Hindlimb muscle (tissue), 1 donor: ENCODE measurements around the gene TK2. TPM values are rescaled to one million over a fixed set of nuclear protein-coding genes. Genes with fewer than 3 reads are reported as not detected.
"Not testable (repeated sequence)": the region's sequence is repeated elsewhere in the genome, so short reads cannot be mapped to it uniquely, and the experiment has no call there.

Experiments used
- DNase-seq: peaks from one replicate; pipeline ENCODE4 v3.0.0-alpha.2; 2013
- polyA plus RNA-seq: library from polyadenylated mRNA; unstranded; fragments of 120-200 nt; gene quantifications from one replicate; pipeline ENCODE4 v1.2.1, GENCODE V29; 2013; ENCODE audit not compliant: insufficient read length

The TK2 gene
- polyA plus RNA-seq, 1 donor = 15.7 TPM

DNA sequence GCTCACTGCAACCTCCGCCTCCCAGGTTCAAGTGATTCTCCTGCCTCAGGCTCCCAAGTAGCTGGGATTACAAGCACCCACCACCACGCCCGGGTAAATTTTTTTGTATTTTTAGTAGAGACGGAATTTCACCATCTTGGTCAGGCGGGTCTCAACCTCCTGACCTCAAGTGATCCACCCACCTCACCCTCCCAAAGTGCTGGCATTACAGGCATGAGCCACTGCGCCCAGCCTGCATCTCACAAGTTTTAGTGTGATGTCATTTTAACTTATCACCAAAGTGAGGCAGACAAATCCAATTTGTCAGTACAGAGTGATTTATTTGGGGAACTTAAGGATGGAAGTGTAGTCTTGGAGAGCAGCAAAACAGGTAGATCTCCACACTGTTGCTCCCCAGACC, 83.3 kb downstream of the TK2 start:
- not testable (repeated sequence) for DNase-seq

DNA sequence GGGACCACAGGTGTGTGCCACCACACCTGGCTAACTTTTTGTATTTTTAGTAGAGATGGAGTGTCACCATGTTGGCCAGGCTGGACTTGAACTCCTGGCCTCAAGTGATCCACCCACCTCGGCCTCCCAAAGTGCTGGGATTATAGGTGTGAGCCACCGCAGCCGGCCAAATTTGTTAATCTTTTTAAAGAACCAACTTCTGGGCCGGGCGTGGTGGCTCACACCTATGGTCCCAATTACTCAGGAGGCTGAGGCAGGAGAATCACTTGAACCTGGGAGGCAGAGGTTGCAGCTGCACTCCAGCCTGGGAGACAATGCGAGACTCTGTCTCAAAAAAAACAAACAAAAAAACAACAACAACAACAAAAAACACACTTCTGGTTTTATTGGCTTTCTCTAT, 84.0 kb downstream of the TK2 start:
- not testable (repeated sequence) for DNase-seq

DNA sequence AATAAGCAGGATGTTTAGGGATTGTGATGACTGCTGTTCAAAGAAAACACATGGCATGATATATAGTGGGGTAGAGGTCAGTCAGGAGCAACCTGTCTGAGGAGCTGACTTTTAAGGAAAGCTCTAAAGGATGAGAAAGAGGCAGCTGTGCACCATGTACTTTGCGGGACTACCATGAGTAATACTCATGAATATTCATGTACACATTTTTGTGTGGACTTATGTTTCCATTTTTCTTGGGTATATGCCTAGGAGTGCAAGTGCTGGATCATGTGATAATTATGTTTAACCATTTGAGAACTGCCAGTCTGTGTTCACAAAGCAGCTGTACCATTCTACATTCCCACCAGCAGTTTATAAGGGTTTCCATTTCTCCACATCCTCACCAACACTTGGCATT, 87.0 kb downstream of the TK2 start:
- no peak for DNase-seq

DNA sequence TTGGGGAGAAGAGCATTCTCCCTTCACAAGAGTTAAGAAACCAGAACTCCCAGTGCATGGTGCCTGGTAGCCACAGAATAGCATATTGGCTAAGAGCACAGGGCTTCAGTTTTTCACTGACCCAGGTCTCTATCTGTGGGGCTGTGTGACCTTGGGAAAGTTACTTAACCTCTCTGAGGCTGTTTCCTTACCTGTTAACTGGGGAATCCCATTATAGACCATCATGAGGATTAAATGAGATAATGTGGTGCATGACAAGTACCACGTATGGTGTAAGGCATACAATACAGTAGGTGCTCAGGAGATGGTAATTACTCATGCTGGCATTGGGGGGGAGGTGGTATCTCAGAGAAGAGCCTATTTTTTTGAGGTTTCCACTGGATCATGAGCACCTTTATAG, 89.2 kb downstream of the TK2 start:
- DNase-seq = no peak

DNA sequence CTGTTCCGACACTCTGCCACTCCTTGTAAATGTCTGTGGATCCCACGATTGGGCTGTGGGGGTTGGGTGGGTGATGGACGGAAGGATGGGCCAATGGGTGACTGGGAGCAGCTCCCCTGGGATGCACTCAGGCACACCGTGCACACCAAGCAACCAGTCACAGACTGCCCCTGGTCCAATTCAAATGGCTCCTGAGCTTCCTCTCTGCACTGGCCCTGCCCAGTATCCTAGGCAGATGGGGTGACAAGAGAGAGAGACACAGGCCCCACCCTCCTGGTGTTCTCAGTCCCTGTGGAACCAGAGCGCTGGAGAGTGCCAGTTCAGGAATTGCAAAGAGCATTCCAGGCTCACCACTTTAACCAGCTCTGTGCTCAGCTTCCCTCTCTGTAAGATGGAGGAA, 90.0 kb downstream of the TK2 start:
- DNase-seq = no peak

DNA sequence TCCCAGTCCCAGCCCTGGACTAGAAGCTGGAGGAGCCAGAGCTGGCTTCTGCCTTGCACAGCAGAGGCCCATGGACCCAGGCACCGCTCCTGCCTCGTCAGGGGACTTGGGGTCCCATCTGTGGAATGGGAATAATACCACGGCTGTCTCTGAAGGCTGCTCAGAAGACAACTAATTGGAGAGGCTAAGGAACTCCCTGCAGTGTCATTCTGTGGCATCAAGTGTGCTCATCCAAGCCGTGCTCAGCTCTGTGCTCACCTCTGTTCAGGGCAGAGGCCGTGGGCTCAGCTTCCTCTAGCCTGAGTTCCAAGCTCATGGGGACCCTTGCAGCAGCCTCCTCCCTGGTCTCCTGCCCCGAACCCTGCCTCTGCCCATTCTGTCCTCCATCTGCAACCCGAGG, 91.1 kb downstream of the TK2 start:
- DNase-seq = no peak

DNA sequence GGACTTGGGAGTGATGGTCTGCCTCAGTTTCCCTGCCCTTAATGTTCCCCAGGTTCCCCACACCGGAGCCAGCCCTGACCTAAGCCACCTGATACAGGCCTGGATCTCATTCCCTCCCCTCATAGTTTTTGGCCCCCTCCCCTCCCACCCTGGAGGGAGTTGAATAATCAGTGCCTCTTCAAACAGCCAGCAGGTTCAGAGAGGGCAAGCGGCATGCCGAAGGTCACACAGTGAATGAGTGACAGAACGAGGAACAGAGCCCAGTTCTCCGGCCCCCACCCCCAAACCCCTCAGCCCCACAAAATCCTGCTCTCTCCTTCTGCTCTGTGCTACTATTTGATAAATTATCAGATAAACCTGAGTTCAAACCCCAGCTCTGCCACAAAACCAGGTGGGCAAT, 91.6 kb downstream of the TK2 start:
- no peak for DNase-seq

Other genes with a start within 250 kb of the TK2 start
- gene CDH5, start 183.4 kb downstream of the TK2 start, polyA plus RNA-seq = 95.8 TPM
- 0.79 TPM for gene BEAN1, start 122.8 kb downstream of the TK2 start, polyA plus RNA-seq
- 23.3 TPM for gene CKLF, start 2.5 kb upstream of the TK2 start, polyA plus RNA-seq
- 5.5 TPM for gene CMTM1, start 16.3 kb upstream of the TK2 start, polyA plus RNA-seq
- gene CMTM2, start 29.3 kb upstream of the TK2 start, polyA plus RNA-seq = 0.71 TPM
- 55.3 TPM for gene CMTM3, start 54.6 kb upstream of the TK2 start, polyA plus RNA-seq
- gene CMTM4, start 146.6 kb upstream of the TK2 start, polyA plus RNA-seq = 8.0 TPM
- 79.5 TPM for gene DYNC1LI2, start 201.5 kb upstream of the TK2 start, polyA plus RNA-seq